ENCODE data around the gene LIFR.

Gene LIFR

DNA sequence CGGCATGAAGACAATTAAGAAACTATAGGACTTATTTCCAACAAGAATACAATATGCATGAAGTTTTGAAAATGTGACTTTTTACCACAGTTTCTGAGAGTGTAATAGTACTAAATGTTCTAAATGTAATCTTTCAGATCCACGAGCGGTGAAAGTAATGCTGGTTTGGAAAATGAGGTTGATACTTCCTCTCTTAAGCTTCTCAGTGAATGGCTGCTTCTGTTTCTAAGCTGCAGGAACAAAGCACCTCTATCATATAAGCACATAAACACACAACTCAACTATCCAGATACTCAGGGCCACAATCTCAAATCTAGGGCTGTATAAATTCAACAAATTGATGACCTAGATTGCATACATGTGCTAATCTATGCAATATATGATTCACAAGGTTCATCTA is 78.3 kb downstream of the LIFR start (continued):
- TF ChIP-seq ZNF433 (tag by site-specific recombination; IDR thresholded peaks at IDR 0.05; ENCODE audit: low read depth) (no peak), ZNF214 (tag by site-specific recombination; IDR thresholded peaks at IDR 0.05; ENCODE audit: borderline replicate concordance) (no peak)

- ChIA-PET CTCF (interaction anchor here (0.6 kb wide), 3 partner anchors 52 to 470 kb away, joined by 3 to 11 read pairs (median 4); no protein-coding TSS in a partner anchor), POLR2A (no interaction called here)
- Histone ChIP-seq H3K36me3 (ENCODE audit: control insufficient read depth in 2 of 2, insufficient read depth in 1 of 2, low read length in 2 of 2) (no peaks in the 10 kb centered on the region; a peak in 1 of 3 replicates), H3K9me3 (ENCODE audit: control insufficient read depth, insufficient read depth, low read depth, low read length) (no peaks in the 10 kb centered on the region), H3K4me1 (ENCODE audit: control insufficient read depth, insufficient read depth, low read length) (no peaks in the 10 kb centered on the region), H3K27ac (ENCODE audit: extremely low read depth, low read depth, low read length) (no peak overlapping the region), H3K4me3 (ENCODE audit: low read depth, low read length) (no peak overlapping the region)
- no peak for TF ChIP-seq ZNF433 (tag by site-specific recombination; IDR thresholded peaks at IDR 0.05; ENCODE audit: low read depth)
- TF ChIP-seq, protein P1, sequence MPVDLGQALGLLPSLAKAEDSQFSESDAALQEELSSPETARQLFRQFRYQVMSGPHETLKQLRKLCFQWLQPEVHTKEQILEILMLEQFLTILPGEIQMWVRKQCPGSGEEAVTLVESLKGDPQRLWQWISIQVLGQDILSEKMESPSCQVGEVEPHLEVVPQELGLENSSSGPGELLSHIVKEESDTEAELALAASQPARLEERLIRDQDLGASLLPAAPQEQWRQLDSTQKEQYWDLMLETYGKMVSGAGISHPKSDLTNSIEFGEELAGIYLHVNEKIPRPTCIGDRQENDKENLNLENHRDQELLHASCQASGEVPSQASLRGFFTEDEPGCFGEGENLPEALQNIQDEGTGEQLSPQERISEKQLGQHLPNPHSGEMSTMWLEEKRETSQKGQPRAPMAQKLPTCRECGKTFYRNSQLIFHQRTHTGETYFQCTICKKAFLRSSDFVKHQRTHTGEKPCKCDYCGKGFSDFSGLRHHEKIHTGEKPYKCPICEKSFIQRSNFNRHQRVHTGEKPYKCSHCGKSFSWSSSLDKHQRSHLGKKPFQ (tag by site-specific recombination; IDR thresholded peaks at IDR 0.05), result peak; percentile 72
These were observed 83.4 kb downstream of the LIFR start for GRCh38 chr5:38473008-38473407.

- CTCF ChIA-PET, result interaction anchor here (0.5 to 0.6 kb wide), 2 partner anchors 470 to 1110 kb away, joined by 3 to 11 read pairs; no protein-coding TSS in a partner anchor
- no peaks in the 10 kb centered on the region for H3K9me3 ChIP-seq (ENCODE audit: control insufficient read depth, insufficient read depth, low read depth, low read length)
These were observed 83.9 kb downstream of the LIFR start for GRCh38 chr5:38472541-38472940.

DNA sequence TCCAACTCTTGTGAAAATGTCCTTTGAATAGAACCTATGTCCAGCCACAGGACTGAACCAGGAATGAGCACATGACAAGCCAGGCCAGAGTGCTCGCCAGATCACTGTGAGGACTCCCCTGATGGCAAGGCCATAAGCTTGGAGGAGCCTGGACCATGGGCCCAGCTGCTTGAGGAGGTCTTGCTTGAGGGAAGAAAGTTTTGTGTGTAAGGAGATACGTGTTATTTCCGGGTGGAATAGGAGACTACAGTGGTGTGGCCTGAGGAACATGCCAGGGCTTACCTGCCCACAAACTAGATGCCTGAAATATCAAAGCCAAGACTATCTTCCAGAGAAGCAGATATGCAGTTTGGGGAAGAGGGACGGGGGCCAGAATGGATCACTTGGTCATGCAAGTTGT is 84.7 kb downstream of the LIFR start:
- H3K36me3 ChIP-seq (ENCODE audit: control insufficient read depth in 2 of 2, insufficient read depth in 1 of 2, low read length in 2 of 2), result no peaks in the 10 kb centered on the region; a peak in 1 of 3 replicates
- no peak overlapping the region for H3K4me3 ChIP-seq (ENCODE audit: low read depth, low read length)
- POLR2A ChIA-PET, result interaction anchor here (0.7 kb wide), 1 partner anchor 8 kb away, joined by 3 read pairs; no protein-coding TSS in a partner anchor
- H3K27ac ChIP-seq (ENCODE audit: extremely low read depth, low read depth, low read length), result no peak overlapping the region
- TF ChIP-seq GLI4 (tag by site-specific recombination; IDR thresholded peaks at IDR 0.05) (no peak), ZNF274 (IDR thresholded peaks at IDR 0.05; ENCODE audit: low read length) (no peak), ZNF274 (tag by site-specific recombination; IDR thresholded peaks at IDR 0.05; ENCODE audit: borderline replicate concordance) (no peak), ZNF114 (tag by site-specific recombination; IDR thresholded peaks at IDR 0.05) (no peak), ZNF791 (tag by site-specific recombination; IDR thresholded peaks at IDR 0.05) (no peak), ZNF155 (tag by site-specific recombination; IDR thresholded peaks at IDR 0.05) (no peak), ZNF624 (tag by site-specific recombination; IDR thresholded peaks at IDR 0.05) (no peak), ZNF184 (tag by site-specific recombination; IDR thresholded peaks at IDR 0.05) (no peak), ZXDB (tag by site-specific recombination; IDR thresholded peaks at IDR 0.05) (no peak), ZNF48 (tag by site-specific recombination; IDR thresholded peaks at IDR 0.05) (no peak), ZNF707 (tag by site-specific recombination; IDR thresholded peaks at IDR 0.05) (no peak), ZNF132 (tag by site-specific recombination; IDR thresholded peaks at IDR 0.05; ENCODE audit: borderline replicate concordance) (no peak)
- TF ChIP-seq, protein P1 (tag by site-specific recombination; IDR thresholded peaks at IDR 0.05), result no peak
- CTCF ChIA-PET, result no interaction called here
- H3K9me3 ChIP-seq (ENCODE audit: control insufficient read depth, insufficient read depth, low read depth, low read length), result no peaks in the 10 kb centered on the region
- H3K4me1 ChIP-seq (ENCODE audit: control insufficient read depth, insufficient read depth, low read length), result no peaks in the 10 kb centered on the region

More at GRCh38 chr5:38472541-38472940, 83.9 kb downstream of the LIFR start:
- TF ChIP-seq ZFHX2 (tag by site-specific recombination; conservative IDR thresholded peaks at IDR 0.05) (no peak), ZNF2 (tag by site-specific recombination; IDR thresholded peaks at IDR 0.05) (no peak), ZNF777 (tag by site-specific recombination; IDR thresholded peaks at IDR 0.05; ENCODE audit: borderline replicate concordance) (no peak), KLF1 (tag by site-specific recombination; IDR thresholded peaks at IDR 0.05) (no peak)
- TF ChIP-seq, protein P2, sequence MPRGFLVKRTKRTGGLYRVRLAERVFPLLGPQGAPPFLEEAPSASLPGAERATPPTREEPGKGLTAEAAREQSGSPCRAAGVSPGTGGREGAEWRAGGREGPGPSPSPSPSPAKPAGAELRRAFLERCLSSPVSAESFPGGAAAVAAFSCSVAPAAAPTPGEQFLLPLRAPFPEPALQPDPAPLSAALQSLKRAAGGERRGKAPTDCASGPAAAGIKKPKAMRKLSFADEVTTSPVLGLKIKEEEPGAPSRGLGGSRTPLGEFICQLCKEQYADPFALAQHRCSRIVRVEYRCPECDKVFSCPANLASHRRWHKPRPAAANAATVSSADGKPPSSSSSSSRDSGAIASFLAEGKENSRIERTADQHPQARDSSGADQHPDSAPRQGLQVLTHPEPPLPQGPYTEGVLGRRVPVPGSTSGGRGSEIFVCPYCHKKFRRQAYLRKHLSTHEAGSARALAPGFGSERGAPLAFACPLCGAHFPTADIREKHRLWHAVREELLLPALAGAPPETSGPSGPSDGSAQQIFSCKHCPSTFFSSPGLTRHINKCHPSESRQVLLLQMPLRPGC (tag by site-specific recombination; IDR thresholded peaks at IDR 0.05), result no peak
- POLR2A ChIA-PET, result no interaction called here
- no peaks in the 10 kb centered on the region for H3K4me1 ChIP-seq (ENCODE audit: control insufficient read depth, insufficient read depth, low read length)
- no peak overlapping the region for H3K27ac ChIP-seq (ENCODE audit: extremely low read depth, low read depth, low read length)
- H3K36me3 ChIP-seq (ENCODE audit: control insufficient read depth in 2 of 2, insufficient read depth in 1 of 2, low read length in 2 of 2), result no peaks in the 10 kb centered on the region; a peak in 1 of 3 replicates
- no peak overlapping the region for H3K4me3 ChIP-seq (ENCODE audit: low read depth, low read length)
